DOHH2 (cell line): Measurements from ENCODE around the gene SEC24A.

Experiments
- CTCF ChIP-seq: fragments of 200-600 bp; sonication (generic); IDR thresholded peaks from one replicate; pipeline ENCODE4 v1.5.1; 2014; ENCODE audit warnings: antibody characterized with exemption, mild to moderate bottlenecking, low read depth, low read length; ENCODE audit not compliant: poor library complexity, severe bottlenecking
- EZH2phosphoT487 ChIP-seq: fragments of 200-600 bp; sonication (generic); IDR thresholded peaks from 2 replicates; pipeline ENCODE4 v1.6.1; 2017; ENCODE audit warnings: borderline replicate concordance, mild to moderate bottlenecking, antibody characterized with exemption, low read length, moderate library complexity, mixed read lengths

DNA sequence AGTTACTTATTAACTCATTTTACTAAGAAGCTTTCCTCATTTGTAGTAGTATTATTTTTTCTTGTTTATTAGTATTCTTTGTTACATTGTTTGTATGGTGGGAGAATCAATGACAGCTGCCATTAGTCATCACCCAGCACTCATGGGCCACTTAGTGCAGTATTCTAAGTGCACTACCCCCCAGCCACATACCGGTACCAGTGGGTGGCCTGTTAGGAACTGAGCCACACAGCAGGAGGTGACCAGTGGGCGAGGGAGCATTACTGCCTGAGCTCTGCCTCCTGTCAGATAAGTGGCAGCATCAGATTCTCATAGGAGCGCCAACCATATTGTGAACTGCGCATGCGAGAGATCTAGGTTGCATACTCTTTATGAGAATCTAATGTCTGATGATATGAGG lies 65.5 kb downstream of the SEC24A start:
- TF ChIP-seq CTCF (no peak), EZH2phosphoT487 (no peak)
